ENCODE measurements around the gene RADIL.

DNA sequence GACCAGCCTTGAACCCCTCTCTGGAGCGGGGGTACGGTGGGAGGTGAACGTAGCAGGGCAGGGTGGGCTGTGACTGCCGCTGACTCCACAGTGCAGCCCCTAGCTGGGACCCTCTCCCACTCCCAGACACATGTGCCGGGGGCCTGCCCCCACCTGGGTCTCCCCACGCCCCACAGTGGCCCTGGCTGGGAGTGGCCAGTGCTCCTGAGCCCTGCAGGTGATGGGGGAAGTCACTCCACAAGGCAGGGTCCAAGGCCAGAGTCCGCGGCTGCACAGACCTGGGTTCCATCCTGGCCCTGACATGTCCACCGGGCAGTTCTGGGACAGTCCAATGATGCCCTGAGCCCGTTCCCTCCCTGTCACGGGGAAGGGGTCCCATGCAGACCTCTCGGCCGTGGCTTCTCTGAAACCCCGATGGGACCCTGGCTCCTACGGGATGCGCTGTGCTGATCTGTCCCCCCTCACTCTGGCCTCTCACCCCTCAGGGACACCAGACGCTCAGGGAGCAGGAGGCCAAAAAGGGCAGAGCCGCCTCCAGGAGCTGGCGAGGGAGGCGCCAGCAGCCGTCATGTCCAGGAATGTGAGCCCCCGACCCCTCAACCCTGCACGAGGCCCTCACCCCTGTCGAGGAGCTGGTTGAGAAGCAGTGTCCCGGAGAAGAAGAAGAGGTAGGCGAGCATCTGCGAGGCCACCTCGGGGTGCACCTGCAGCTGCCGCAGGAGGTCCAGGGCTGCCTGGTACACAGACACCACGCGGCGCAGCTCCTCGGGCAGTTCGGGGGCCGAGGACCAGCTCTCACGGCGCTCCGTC is 67.7 kb downstream of the RADIL start:
- TF ChIP-seq, protein P1, sequence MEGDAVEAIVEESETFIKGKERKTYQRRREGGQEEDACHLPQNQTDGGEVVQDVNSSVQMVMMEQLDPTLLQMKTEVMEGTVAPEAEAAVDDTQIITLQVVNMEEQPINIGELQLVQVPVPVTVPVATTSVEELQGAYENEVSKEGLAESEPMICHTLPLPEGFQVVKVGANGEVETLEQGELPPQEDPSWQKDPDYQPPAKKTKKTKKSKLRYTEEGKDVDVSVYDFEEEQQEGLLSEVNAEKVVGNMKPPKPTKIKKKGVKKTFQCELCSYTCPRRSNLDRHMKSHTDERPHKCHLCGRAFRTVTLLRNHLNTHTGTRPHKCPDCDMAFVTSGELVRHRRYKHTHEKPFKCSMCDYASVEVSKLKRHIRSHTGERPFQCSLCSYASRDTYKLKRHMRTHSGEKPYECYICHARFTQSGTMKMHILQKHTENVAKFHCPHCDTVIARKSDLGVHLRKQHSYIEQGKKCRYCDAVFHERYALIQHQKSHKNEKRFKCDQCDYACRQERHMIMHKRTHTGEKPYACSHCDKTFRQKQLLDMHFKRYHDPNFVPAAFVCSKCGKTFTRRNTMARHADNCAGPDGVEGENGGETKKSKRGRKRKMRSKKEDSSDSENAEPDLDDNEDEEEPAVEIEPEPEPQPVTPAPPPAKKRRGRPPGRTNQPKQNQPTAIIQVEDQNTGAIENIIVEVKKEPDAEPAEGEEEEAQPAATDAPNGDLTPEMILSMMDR (IDR thresholded peaks at IDR 0.05), result no peak
- TF ChIP-seq EP300 (IDR thresholded peaks at IDR 0.05) (no peak), POLR2A (IDR thresholded peaks at IDR 0.05) (no peak)

All from stomach (tissue), 4 donors.